ENCODE results near the gene HS3ST2.
A peak's percentile ranks its signal among the peaks of the same experiment; 100 is the strongest.
"Not testable (repeated sequence)": the region's sequence is repeated elsewhere in the genome, so short reads cannot be mapped to it uniquely, and the experiment has no call there.

Gene HS3ST2

GRCh38 chr16:22938647-22939046, 124.7 kb downstream of the HS3ST2 start:
- DNase-seq (ENCODE audit: low spot score), result no peak
- Histone ChIP-seq H3K27ac (no peak overlapping the region), H3K4me3 (no peak overlapping the region)
- no peak for TF ChIP-seq CTCF (IDR thresholded peaks at IDR 0.05)

- DNase-seq (ENCODE audit: low spot score); H3K4me3 ChIP-seq; H3K27ac ChIP-seq: not testable (repeated sequence)
Observed at GRCh38 chr16:22939744-22940363, 125.9 kb downstream of the HS3ST2 start.

- TF ChIP-seq CTCF (IDR thresholded peaks at IDR 0.05), result no peak
- no peak for DNase-seq (ENCODE audit: low spot score)
- Histone ChIP-seq H3K4me3 (no peak overlapping the region), H3K27ac (no peak overlapping the region)
Observed at GRCh38 chr16:22941970-22942501, 128.1 kb downstream of the HS3ST2 start.

GRCh38 chr16:22942811-22943210, 128.8 kb downstream of the HS3ST2 start:
- H3K27ac ChIP-seq, result no peak overlapping the region
- no peak for DNase-seq (ENCODE audit: low spot score)
- TF ChIP-seq CTCF (IDR thresholded peaks at IDR 0.05), result no peak

GRCh38 chr16:22945361-22945760, 131.4 kb downstream of the HS3ST2 start:
- no peak for TF ChIP-seq CTCF (IDR thresholded peaks at IDR 0.05)
- Histone ChIP-seq H3K27ac (no peak overlapping the region), H3K4me3 (no peak overlapping the region)
- no peak for DNase-seq (ENCODE audit: low spot score)

More at GRCh38 chr16:22942811-22943210, 128.8 kb downstream of the HS3ST2 start:
- H3K4me3 ChIP-seq, result no peak overlapping the region

GRCh38 chr16:22946433-22946832, 132.5 kb downstream of the HS3ST2 start:
- Histone ChIP-seq H3K4me3 (no peak overlapping the region), H3K27ac (no peak overlapping the region)
- DNase-seq (ENCODE audit: low spot score), result no peak
- TF ChIP-seq CTCF (IDR thresholded peaks at IDR 0.05), result no peak

GRCh38 chr16:22948058-22948602, 134.2 kb downstream of the HS3ST2 start:
- Histone ChIP-seq H3K4me3 (peak overlapping the region; percentile 38), H3K27ac (no peak overlapping the region)
- no peak for DNase-seq (ENCODE audit: low spot score)
- TF ChIP-seq CTCF (IDR thresholded peaks at IDR 0.05), result no peak
